Measurements from ENCODE around the gene RNF5. TPM values are rescaled to one million over a fixed set of nuclear protein-coding genes. Genes with fewer than 3 reads are reported as not detected.

The RNF5 gene
- total and polyA plus RNA-seq, 2 donors (not counting 1 experiment from before 2014, with no cell fraction given) = 25.5 to 40.7 TPM

DNA sequence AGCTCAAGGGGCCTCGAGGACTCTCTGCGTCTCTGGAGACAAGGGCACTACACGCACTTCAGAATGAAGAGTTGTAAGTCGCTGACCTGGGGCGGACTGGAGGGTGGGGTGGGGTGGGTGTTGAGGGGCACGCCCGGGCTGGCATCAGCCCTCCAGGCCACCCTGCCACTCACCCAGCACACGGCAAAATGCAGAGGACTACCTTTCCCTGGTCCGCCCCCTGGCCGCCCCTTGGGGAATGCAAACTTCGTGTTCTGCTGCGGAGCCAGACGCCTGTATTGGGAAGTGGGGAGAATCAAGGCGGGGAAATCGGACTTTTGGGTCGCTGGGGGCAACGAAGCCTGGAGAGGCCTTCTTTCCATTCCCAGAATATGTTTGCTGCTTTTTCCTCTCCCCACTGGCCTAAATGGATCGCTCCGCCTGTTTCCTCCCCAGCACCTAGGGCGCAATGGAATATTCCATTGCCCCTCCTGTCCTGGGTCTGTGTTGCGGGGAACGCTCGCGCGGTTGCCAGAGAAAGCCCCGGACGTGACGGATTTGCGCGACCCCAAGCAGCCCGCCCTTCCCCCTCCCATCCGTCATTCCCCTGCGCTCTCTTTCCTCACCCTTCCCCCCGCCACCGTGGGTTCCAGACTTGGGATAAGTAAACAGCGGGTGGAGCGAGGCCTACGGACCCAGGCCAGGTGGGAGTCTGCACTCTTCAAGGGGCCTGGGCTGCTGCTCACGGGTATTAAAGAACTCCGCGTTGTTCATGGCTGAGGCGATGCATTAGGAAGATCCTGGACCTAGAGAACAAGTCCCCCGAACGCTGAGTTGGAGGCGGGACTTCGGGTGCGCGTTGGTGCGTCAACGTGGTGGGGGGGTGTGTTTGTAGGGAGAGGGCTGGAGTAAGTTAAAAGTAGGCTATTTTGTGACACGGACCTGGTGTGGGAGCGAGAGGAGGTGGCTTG, 24.4 kb upstream of the RNF5 start, which contains the start of gene PPT2:
Gene PPT2, plus strand, starts transcription at position 578 of the 950 bp plus-strand sequence. CDS start 454 bp downstream, outside the sequence.
- CTCF ChIA-PET = interaction anchor here (0.6 to 1.3 kb wide), 10 partner anchors 22 to 1194 kb away, joined by 3 to 11 read pairs (median 4); partner anchors contain the start of genes AGPAT1, FKBPL and GPSM3
- peaks cover 35% of the 10 kb centered on the region for H3K27me3 Mint-ChIP-seq

More for the DNA sequence above, 24.4 kb upstream of the RNF5 start, which contains the start of gene PPT2:
- peak within 1 kb of the TSS; percentile 69 for H3K9ac ChIP-seq (ENCODE audit: low read length)
- H3K4me1 ChIP-seq (ENCODE audit: control insufficient read depth in 2 of 2, insufficient read depth in 2 of 2, low read length in 2 of 2) = peaks cover 27 to 34% of the 10 kb centered on the region in 2 donors
- Mint-ChIP-seq H3K27ac (peak within 1 kb of the TSS; percentile 58), H3K4me1 (peaks cover 48% of the 10 kb centered on the region), H3K9me3 (ENCODE audit: insufficient read depth) (no peaks in the 10 kb centered on the region), H3K4me3 (peak within 1 kb of the TSS; percentile 99)
- H2AFZ ChIP-seq (ENCODE audit: insufficient read depth, low read depth, low read length, poor library complexity, severe bottlenecking) = peak within 1 kb of the TSS; percentile 81
- H3K9me3 ChIP-seq (ENCODE audit: control extremely low read depth in 1 of 3, control insufficient read depth in 2 of 3, insufficient read depth in 1 of 3, low read length in 2 of 3) = peaks cover 0 to 12% (median under 1%) of the 10 kb centered on the region in 3 donors
- H3K27ac ChIP-seq (ENCODE audit: low read length in 2 of 2) = no peak within 1 kb of the TSS
- POLR2A ChIA-PET = interaction anchor here (0.6 to 1.3 kb wide), 4 partner anchors 24 to 1536 kb away, joined by 3 to 6 read pairs (median 5); partner anchors contain the start of genes MRPS18B and PBX2
- peaks cover 0 to 54% (median 19%) of the 10 kb centered on the region in 4 experiments for H3K27me3 ChIP-seq (replicated peaks in 1 of 4; ENCODE audit: control extremely low read depth in 1 of 4, control insufficient read depth in 3 of 4, insufficient read depth in 4 of 4, low read length in 3 of 4)
- H3K79me2 ChIP-seq (ENCODE audit: control insufficient read depth, insufficient read depth, low read length) = no peaks in the 10 kb centered on the region
- WGBS (ENCODE audit: insufficient coverage) = 2% methylated on average over 38 of the region's 52 CpGs
- H4K20me1 ChIP-seq (ENCODE audit: control insufficient read depth, insufficient read depth, low read length, poor library complexity, severe bottlenecking) = no peaks in the 10 kb centered on the region
- peak within 1 kb of the TSS; percentile 59 to 75 (median 68) for H3K4me3 ChIP-seq (ENCODE audit: control extremely low read depth in 1 of 5, extremely low read depth in 1 of 5, insufficient read depth in 1 of 5, low read depth in 2 of 5, low read length in 4 of 5)
- no peaks in the 10 kb centered on the region for H3K36me3 ChIP-seq (replicated peaks in 1 of 2; ENCODE audit: control extremely low read depth in 1 of 2, control insufficient read depth in 1 of 2, extremely low read depth in 1 of 2, insufficient read depth in 2 of 2, low read length in 1 of 2)
- H3K4me2 ChIP-seq (replicated peaks; ENCODE audit: low read depth, low read length, poor library complexity, severe bottlenecking) = peak within 1 kb of the TSS; percentile 89
- TF ChIP-seq EZH2 (IDR thresholded peaks at IDR 0.05; ENCODE audit: borderline replicate concordance, insufficient read depth, low read depth, low read length, poor library complexity, severe bottlenecking) = no peak
- TF ChIP-seq, protein P1, sequence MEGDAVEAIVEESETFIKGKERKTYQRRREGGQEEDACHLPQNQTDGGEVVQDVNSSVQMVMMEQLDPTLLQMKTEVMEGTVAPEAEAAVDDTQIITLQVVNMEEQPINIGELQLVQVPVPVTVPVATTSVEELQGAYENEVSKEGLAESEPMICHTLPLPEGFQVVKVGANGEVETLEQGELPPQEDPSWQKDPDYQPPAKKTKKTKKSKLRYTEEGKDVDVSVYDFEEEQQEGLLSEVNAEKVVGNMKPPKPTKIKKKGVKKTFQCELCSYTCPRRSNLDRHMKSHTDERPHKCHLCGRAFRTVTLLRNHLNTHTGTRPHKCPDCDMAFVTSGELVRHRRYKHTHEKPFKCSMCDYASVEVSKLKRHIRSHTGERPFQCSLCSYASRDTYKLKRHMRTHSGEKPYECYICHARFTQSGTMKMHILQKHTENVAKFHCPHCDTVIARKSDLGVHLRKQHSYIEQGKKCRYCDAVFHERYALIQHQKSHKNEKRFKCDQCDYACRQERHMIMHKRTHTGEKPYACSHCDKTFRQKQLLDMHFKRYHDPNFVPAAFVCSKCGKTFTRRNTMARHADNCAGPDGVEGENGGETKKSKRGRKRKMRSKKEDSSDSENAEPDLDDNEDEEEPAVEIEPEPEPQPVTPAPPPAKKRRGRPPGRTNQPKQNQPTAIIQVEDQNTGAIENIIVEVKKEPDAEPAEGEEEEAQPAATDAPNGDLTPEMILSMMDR (IDR thresholded peaks at IDR 0.05) = no peak
- intact Hi-C loops (cut with micrococcal nuclease) = loop anchor here (1.0 to 10.0 kb wide), 7 partner anchors 24 to 607 kb away; partner anchors contain the start of genes ATP6V1G2, FKBPL, NFKBIL1 and RNF5
- ATAC-seq (ENCODE audit: low read depth) = peak; percentile 32
- DNase-seq = peak; percentile 65

Measured in B cell (primary cell).